ENCODE measurements around the gene CD8B.

Gene CD8B

DNA sequence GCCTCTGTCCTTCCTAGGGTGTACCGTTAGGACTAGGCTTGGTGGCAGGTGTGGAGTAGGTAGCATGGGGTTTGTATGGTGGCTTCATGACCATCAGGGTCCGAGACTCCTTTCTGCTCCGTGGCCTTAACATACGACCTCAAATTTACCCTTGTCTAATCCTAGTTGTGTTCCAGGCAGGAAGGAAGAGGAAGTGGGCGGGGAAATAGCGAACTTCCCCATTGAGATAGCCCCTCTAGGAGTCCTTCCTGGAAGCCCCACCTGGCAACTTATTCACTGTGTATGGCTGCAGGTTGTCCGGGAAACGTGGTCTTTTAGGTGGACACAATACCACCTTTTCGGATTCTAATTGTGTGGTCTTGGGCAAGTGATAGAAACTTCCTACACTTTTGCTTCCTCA lies 80.3 kb downstream of the CD8B start:
- FAIRE-seq (no peak), DNase-seq (ENCODE audit: extremely low spot score, insufficient read length, low read depth) (no peak)

- FAIRE-seq: no peak
- no peak for DNase-seq (ENCODE audit: extremely low spot score, insufficient read length, low read depth)
Measured at GRCh38 chr2:86779971-86780370, 81.7 kb downstream of the CD8B start.

DNA sequence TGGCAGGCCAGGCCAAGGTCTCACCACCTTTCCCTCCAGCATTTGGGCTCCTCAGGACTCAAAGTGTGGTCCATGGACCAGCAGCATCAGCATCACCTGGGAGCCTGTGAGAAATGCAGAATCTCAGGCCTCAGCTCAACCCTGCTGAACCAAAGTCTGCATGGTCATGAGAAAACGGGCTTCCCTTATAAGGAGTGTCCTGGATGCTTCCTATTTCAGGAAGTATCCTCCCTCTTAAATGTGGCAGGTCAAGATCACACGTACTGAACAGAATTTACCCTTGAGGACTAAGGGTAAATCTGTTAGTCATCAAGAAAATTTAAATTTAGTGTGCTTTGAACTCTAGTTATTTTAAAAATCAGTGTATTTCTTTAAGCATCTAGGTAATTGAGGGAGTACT lies 82.7 kb downstream of the CD8B start:
- FAIRE-seq (no peak), DNase-seq (ENCODE audit: extremely low spot score, insufficient read length, low read depth) (no peak)

GRCh38 chr2:86776532-86776931 lies 85.2 kb downstream of the CD8B start:
- DNase-seq (ENCODE audit: extremely low spot score, insufficient read length, low read depth) (no peak), FAIRE-seq (no peak)

DNA sequence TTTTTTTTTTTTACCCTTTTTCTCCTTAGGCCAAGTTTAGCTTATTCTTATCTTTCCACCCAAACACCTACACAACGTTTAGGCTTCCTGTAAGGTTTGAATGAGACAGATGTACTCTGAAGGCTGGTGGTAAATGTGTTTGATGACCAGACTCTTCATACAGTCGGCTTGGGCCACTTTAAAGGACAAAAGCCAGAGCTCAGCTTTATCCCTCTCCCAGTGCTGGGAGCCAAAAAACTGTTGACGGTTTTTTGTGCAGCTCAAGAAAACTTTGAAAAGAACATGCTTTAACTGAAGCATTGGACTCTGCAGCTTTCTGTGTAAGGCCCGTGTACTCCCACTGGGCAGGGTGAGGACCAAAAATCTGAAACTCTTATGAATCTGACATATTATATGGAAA lies 86.3 kb downstream of the CD8B start:
- no peak for DNase-seq (ENCODE audit: extremely low spot score, insufficient read length, low read depth)
- FAIRE-seq: no peak

DNA sequence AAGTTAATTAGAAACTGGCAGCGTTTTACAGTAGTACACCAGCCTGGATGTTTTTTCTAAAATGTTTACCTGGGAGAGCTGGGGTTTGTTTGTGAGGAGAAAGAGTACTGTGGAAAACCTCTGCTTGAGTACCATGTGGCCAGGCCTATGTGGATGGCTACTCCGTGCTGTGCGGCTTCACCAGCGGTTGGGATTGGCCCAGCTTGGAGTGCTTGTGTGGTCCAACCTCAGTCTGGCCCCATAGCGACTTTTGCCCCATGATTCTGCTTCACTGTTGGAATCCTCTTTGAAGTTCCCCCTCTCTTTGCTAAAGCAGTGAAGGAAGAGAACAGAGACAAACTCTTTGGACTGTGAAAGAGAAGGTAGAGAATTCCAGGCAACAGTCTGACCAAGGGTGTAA lies 86.8 kb downstream of the CD8B start:
- no peak for DNase-seq (ENCODE audit: extremely low spot score, insufficient read length, low read depth)
- FAIRE-seq: no peak

DNA sequence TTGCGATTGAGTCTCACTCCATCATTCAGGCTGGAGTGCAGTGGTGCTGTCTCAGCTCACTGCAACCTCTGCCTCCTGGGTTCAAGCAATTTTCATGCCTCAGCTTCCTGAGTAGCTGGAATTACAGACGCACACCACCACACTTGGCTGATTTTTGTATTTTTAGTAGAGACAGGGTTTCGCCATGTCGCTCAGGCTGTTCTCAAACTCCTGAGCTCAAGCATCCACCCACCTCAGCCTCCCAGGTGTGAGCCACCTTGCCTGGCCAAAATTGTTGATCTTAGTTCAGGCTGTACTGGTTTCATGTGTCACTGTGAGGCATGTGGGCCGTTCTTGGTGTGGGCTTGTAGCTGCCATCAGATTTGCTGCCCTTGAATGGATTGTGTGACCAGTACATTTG lies 89.1 kb downstream of the CD8B start:
- no peak for DNase-seq (ENCODE audit: extremely low spot score, insufficient read length, low read depth)
- FAIRE-seq: no peak

GRCh38 chr2:86770816-86771301 lies 90.8 kb downstream of the CD8B start:
- no peak for FAIRE-seq
- no peak for DNase-seq (ENCODE audit: extremely low spot score, insufficient read length, low read depth)

DNA sequence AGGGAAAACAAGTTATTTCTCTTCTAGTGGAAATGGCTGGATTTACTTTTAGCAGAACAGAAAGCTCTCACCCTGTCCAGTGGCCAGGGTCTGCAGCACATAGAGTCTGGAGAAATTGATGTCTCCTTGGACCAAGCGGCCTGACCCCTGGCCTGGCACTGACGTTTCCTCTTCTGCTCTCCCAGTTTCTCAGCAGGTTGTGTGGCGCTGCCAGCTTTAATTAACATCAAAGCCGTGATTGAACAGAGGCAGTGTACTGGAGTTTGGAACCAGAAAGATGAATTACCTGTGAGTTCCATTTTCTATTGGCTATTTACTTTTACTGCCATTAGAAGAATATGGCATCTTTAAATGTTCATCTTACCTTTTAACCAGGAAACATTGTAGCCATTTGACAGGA lies 91.8 kb downstream of the CD8B start:
- no peak for FAIRE-seq
- DNase-seq (ENCODE audit: extremely low spot score, insufficient read length, low read depth): no peak

DNA sequence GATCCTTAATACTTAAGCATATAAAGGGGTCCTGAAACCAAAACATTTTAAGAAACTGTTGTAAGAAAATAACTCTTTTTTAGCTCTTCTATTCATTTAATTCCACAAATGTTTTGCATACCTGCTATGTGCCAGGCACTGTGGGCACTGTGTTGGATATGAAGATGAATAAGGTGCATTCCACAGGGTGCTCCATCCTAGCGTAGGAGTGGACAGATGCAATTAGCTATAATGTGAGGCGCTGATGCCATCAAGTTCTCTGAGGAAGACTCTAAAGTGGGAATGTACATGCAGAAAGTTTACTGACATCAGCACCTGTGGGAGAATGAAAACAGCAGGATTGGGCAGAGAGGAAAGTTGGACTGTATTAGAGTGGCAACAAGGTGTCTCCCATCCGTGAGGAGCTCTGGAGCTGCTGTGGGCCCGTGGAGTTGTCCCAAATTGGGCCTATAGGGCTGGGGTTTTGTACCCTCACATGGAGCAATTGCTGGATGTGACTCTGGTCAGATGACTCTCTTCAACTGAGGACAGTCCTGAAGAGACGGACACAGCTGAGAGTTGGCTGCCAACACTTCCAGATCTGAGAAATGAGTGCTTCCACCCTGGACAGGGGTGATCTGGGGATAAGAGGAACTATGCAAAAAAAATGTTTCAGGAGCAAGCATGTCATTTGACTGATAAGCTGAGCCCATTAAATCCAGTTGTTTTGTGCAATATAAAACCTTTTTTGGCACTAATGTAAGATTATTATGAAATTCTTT lies 93.3 kb downstream of the CD8B start:
- FAIRE-seq (no peak), DNase-seq (ENCODE audit: extremely low spot score, insufficient read length, low read depth) (no peak)
